Activated CD4-positive, alpha-beta memory T cell treated with anti-CD3 and anti-CD28 coated beads, Interleukin-2, amount 10 ng/mL, durations not matched to agents 7 days and 5 days (primary cell): ENCODE results near the gene ASIC4. TPM values are rescaled to one million over a fixed set of nuclear protein-coding genes. Genes with fewer than 3 reads are reported as not detected.

Source experiments
- CTCF ChIA-PET: fragments of 350-600 bp; sonication (Branson Sonifier 250); formaldehyde crosslinking; loops from one replicate; lab custom pipeline; 2021; ENCODE audit warnings: antibody characterized with exemption, inconsistent platforms; lab: Charles Lee
- POLR2A ChIA-PET: fragments of 350-600 bp; sonication (Branson Sonifier 250); formaldehyde crosslinking; loops from one replicate; lab custom pipeline; 2021; ENCODE audit warnings: antibody characterized with exemption; lab: Charles Lee
- DNase-seq: peaks from one replicate; pipeline ENCODE4 v3.0.0-alpha.2; 2020
- H3K27ac Mint-ChIP-seq: one replicate; pipeline ENCODE4 v1.8.0; 2021; ENCODE audit warnings: mild to moderate bottlenecking, mixed read lengths
- H3K27me3 Mint-ChIP-seq: one replicate; pipeline ENCODE4 v1.8.0; 2021; ENCODE audit warnings: mixed read lengths
- H3K36me3 Mint-ChIP-seq: one replicate; pipeline ENCODE4 v1.8.0; 2021; ENCODE audit warnings: low read depth, mixed read lengths
- H3K4me1 Mint-ChIP-seq: one replicate; pipeline ENCODE4 v1.8.0; 2021; ENCODE audit warnings: mixed read lengths
- H3K4me3 Mint-ChIP-seq: one replicate; pipeline ENCODE4 v1.8.0; 2021; ENCODE audit warnings: mild to moderate bottlenecking, mixed read lengths
- H3K9me3 Mint-ChIP-seq: one replicate; pipeline ENCODE4 v1.8.0; 2021; ENCODE audit warnings: mixed read lengths
- total RNA-seq, 2 experiments: library from RNA; stranded (reverse); gene quantifications; one replicate each; pipeline ENCODE4 v1.2.3, GENCODE V29; 2021

The ASIC4 gene
- total RNA-seq, 2 experiments from 2014 or later: 0.13 TPM; not detected in 1

DNA sequence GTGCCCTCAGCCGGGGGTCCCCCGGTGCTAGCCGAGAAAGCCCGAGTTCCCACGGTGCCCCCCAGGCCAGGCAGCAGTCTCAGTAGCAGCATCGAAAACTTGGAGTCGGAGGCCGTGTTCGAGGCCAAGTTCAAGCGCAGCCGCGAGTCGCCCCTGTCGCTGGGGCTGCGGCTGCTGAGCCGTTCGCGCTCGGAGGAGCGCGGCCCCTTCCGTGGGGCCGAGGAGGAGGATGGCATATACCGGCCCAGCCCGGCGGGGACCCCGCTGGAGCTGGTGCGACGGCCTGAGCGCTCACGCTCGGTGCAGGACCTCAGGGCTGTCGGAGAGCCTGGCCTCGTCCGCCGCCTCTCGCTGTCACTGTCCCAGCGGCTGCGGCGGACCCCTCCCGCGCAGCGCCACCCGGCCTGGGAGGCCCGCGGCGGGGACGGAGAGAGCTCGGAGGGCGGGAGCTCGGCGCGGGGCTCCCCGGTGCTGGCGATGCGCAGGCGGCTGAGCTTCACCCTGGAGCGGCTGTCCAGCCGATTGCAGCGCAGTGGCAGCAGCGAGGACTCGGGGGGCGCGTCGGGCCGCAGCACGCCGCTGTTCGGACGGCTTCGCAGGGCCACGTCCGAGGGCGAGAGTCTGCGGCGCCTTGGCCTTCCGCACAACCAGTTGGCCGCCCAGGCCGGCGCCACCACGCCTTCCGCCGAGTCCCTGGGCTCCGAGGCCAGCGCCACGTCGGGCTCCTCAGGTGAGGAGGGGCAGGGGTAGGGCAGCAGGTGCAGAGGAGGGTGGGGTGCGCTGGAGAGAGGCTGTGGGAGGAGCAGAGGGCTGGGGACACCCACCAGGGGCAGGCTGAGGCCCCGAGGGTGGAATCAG lies 29.7 kb upstream of the ASIC4 start:
- DNase-seq: no peak
- Mint-ChIP-seq H3K27ac (no peak overlapping the region), H3K27me3 (peaks cover 41% of the 10 kb centered on the region), H3K4me1 (no peaks in the 10 kb centered on the region), H3K4me3 (no peak overlapping the region), H3K9me3 (no peaks in the 10 kb centered on the region), H3K36me3 (no peaks in the 10 kb centered on the region)
- ChIA-PET CTCF (interaction anchor here (1.0 to 1.9 kb wide), 4 partner anchors 11 to 46 kb away, joined by 3 to 10 read pairs (median 4); a partner anchor contains a TSS), POLR2A (interaction anchor here (0.9 kb wide), 1 partner anchor 14 kb away, joined by 3 read pairs; the partner anchor contains the start of gene GMPPA)

DNA sequence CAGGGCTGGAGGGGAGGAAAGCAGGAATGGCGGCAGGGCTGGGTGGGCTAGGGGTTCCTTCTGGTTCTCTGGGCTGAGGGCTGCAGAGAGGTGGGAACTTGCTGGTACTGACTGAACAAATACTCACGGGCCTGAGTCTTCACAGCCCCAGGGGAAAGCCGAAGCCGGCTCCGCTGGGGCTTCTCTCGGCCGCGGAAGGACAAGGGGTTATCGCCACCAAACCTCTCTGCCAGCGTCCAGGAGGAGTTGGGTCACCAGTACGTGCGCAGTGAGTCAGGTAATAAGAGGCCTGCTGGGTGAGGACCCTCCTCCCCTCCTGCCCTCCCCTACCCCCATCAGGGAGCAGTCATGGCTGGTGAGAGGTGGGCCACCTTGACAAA lies 29.1 kb upstream of the ASIC4 start:
- no peak for DNase-seq
- Mint-ChIP-seq H3K27me3 (peaks cover 41% of the 10 kb centered on the region), H3K4me1 (no peaks in the 10 kb centered on the region), H3K9me3 (no peaks in the 10 kb centered on the region), H3K4me3 (no peak overlapping the region), H3K36me3 (no peaks in the 10 kb centered on the region), H3K27ac (no peak overlapping the region)
- POLR2A ChIA-PET: interaction anchor here (0.9 kb wide), 1 partner anchor 13 kb away, joined by 3 read pairs; the partner anchor contains the start of gene GMPPA
- CTCF ChIA-PET: interaction anchor here (1.0 to 1.9 kb wide), 4 partner anchors 10 to 45 kb away, joined by 3 to 10 read pairs (median 4); a partner anchor contains a TSS

DNA sequence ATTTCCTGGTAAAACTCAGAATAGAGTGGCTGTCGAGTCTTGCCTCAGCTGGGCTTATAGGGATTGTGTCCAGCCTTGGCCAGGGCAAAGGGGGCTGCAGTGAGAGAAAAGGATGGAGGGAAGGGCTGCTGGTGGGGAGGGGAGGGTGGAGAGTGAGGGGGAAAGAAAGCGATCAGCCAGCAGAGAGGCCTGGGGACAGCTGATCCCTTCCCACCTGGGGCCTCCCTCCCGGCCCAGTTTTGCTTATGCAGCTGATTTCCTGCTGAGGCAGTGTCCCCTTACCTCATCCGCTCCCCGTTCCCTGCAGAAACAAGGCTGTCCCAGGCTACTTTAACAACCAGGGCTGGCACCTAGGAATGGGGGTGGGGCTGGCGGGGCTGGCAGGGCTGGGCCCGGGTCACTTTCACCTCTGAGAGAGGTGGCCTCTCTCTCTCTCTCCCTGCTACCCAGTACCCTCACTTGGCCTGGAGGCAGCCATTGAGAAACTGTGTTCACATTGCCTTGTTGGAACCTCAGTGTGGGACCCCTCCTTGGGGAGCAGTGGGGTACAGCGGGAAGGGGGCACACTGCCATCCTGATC lies 27.8 kb upstream of the ASIC4 start:
- no peaks in the 10 kb centered on the region for H3K36me3 Mint-ChIP-seq
- DNase-seq: no peak
- ChIA-PET CTCF (interaction anchor here (1.0 to 1.9 kb wide), 6 partner anchors 9 to 23 kb away, joined by 3 to 10 read pairs (median 4); partner anchors contain the start of gene GMPPA), POLR2A (no interaction called here)
- no peak overlapping the region for H3K4me3 Mint-ChIP-seq
- H3K27ac Mint-ChIP-seq: no peak overlapping the region
- no peaks in the 10 kb centered on the region for H3K9me3 Mint-ChIP-seq
- H3K27me3 Mint-ChIP-seq: peaks cover 39% of the 10 kb centered on the region
- H3K4me1 Mint-ChIP-seq: no peaks in the 10 kb centered on the region

DNA sequence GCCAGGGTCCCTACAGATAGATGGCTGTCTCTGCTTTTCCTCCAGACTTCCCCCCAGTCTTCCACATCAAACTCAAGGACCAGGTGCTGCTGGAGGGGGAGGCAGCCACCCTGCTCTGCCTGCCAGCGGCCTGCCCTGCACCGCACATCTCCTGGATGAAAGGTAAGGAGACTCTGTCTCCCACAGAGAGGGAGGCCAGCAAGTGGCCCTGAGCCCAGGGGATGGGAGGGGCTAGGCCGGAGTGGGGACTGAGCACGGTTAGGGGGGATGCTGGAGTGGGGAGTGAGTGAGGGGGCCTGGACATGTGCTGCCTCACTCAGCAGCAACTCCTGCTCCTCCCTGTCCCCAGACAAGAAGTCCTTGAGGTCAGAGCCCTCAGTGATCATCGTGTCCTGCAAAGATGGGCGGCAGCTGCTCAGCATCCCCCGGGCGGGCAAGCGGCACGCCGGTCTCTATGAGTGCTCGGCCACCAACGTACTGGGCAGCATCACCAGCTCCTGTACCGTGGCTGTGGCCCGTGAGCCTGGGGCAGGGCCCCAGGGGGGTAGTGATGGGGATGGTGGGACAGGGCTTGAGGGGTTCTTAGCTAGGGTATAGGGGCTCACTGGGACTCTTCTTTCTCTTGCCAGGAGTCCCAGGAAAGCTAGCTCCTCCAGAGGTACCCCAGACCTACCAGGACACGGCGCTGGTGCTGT lies 26.0 kb upstream of the ASIC4 start:
- ChIA-PET CTCF (interaction anchor here (0.6 to 1.4 kb wide), 2 partner anchors 12 to 26 kb away, joined by 3 read pairs; partner anchors contain the start of gene ASIC4), POLR2A (interaction anchor here (0.9 kb wide), 1 partner anchor 11 kb away, joined by 3 read pairs; the partner anchor contains the start of gene GMPPA)
- no peaks in the 10 kb centered on the region for H3K4me1 Mint-ChIP-seq

DNA sequence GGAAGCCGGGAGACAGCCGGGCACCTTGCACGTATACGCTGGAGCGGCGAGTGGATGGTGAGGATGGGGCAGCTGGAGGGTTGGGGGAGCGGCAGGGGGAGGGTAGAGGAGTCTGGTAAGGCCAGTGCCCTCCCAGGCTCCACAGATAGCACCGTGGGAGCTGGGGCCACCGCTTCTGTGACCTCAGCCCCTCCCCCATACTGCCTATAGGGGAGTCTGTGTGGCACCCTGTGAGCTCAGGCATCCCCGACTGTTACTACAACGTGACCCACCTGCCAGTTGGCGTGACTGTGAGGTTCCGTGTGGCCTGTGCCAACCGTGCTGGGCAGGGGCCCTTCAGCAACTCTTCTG lies 25.5 kb upstream of the ASIC4 start:
- H3K27me3 Mint-ChIP-seq: peaks cover 42% of the 10 kb centered on the region
- no peaks in the 10 kb centered on the region for H3K4me1 Mint-ChIP-seq
- POLR2A ChIA-PET: interaction anchor here (0.9 kb wide), 1 partner anchor 10 kb away, joined by 3 read pairs; the partner anchor contains the start of gene GMPPA
- no peak for DNase-seq
- no peaks in the 10 kb centered on the region for H3K36me3 Mint-ChIP-seq
- H3K4me3 Mint-ChIP-seq: no peak overlapping the region
- no peak overlapping the region for H3K27ac Mint-ChIP-seq
- CTCF ChIA-PET: interaction anchor here (0.6 to 1.4 kb wide), 2 partner anchors 13 to 25 kb away, joined by 3 read pairs; partner anchors contain the start of gene ASIC4
- no peaks in the 10 kb centered on the region for H3K9me3 Mint-ChIP-seq

More for the DNA sequence above, 26.0 kb upstream of the ASIC4 start:
- no peak for DNase-seq
- H3K9me3 Mint-ChIP-seq: no peaks in the 10 kb centered on the region
- H3K36me3 Mint-ChIP-seq: no peaks in the 10 kb centered on the region
- no peak overlapping the region for H3K4me3 Mint-ChIP-seq
- peaks cover 40% of the 10 kb centered on the region for H3K27me3 Mint-ChIP-seq
- no peak overlapping the region for H3K27ac Mint-ChIP-seq

DNA sequence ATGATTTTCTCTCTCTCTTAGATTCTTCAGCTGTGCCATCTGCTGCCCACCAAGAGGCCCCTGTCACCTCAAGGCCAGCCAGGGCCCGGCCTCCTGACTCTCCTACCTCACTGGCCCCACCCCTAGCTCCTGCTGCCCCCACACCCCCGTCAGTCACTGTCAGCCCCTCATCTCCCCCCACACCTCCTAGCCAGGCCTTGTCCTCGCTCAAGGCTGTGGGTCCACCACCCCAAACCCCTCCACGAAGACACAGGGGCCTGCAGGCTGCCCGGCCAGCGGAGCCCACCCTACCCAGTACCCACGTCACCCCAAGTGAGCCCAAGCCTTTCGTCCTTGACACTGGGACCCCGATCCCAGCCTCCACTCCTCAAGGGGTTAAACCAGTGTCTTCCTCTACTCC lies 25.0 kb upstream of the ASIC4 start:
- no peaks in the 10 kb centered on the region for H3K9me3 Mint-ChIP-seq
- no peak overlapping the region for H3K4me3 Mint-ChIP-seq
- H3K27me3 Mint-ChIP-seq: peaks cover 43% of the 10 kb centered on the region
- CTCF ChIA-PET: interaction anchor here (1.4 kb wide), 1 partner anchor 13 kb away, joined by 3 read pairs; no protein-coding TSS in a partner anchor
- no peak for DNase-seq
- H3K36me3 Mint-ChIP-seq: no peaks in the 10 kb centered on the region
- H3K27ac Mint-ChIP-seq: no peak overlapping the region
- H3K4me1 Mint-ChIP-seq: no peaks in the 10 kb centered on the region
- POLR2A ChIA-PET: no interaction called here

DNA sequence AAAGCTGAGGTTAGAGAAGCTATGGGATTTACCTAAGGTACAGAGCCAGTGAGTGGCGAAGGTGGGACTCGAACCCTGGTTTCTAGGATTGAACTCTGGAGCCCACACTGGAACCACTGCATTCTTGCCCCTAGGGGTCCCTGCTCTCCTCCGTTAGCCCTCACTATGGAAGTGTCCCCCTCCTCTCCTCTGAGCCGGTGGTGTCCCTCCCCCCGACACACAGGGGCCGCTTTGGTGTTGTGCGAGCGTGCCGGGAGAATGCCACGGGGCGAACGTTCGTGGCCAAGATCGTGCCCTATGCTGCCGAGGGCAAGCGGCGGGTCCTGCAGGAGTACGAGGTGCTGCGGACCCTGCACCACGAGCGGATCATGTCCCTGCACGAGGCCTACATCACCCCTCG lies 24.1 kb upstream of the ASIC4 start:
- H3K4me3 Mint-ChIP-seq: no peak overlapping the region
- DNase-seq: no peak
- H3K36me3 Mint-ChIP-seq: no peaks in the 10 kb centered on the region
- CTCF ChIA-PET: interaction anchor here (0.8 to 2.7 kb wide), 2 partner anchors 20 to 39 kb away, joined by 3 to 19 read pairs; no protein-coding TSS in a partner anchor
- H3K9me3 Mint-ChIP-seq: no peaks in the 10 kb centered on the region
- H3K27ac Mint-ChIP-seq: no peak overlapping the region
- no peaks in the 10 kb centered on the region for H3K4me1 Mint-ChIP-seq
- peaks cover 49% of the 10 kb centered on the region for H3K27me3 Mint-ChIP-seq
- POLR2A ChIA-PET: interaction anchor here (0.6 kb wide), 1 partner anchor 19 kb away, joined by 3 read pairs; no protein-coding TSS in a partner anchor

DNA sequence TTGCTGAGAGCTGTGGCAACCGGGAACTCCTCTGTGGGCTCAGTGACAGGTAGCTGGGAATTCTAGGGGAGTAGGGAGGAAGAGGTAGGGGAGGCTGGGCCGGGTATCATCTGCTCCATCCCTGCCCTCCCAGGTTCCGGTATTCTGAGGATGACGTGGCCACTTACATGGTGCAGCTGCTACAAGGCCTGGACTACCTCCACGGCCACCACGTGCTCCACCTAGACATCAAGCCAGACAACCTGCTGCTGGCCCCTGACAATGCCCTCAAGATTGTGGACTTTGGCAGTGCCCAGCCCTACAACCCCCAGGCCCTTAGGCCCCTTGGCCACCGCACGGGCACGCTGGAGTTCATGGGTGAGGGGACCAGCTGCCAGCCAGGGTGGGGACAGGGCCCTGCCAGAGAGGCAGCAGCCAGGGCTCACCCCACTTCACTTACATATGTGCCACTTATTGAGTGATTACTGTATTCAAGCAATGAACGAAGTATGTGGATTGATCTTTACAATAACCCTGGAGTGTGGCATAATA lies 23.6 kb upstream of the ASIC4 start:
- ChIA-PET POLR2A (interaction anchor here (0.6 kb wide), 1 partner anchor 19 kb away, joined by 3 read pairs; no protein-coding TSS in a partner anchor), CTCF (interaction anchor here (0.8 to 2.7 kb wide), 2 partner anchors 19 to 39 kb away, joined by 3 to 19 read pairs; no protein-coding TSS in a partner anchor)
- Mint-ChIP-seq H3K36me3 (no peaks in the 10 kb centered on the region), H3K4me1 (peaks cover 3% of the 10 kb centered on the region), H3K27ac (no peak overlapping the region), H3K4me3 (no peak overlapping the region), H3K9me3 (no peaks in the 10 kb centered on the region), H3K27me3 (peaks cover 49% of the 10 kb centered on the region)
- no peak for DNase-seq

DNA sequence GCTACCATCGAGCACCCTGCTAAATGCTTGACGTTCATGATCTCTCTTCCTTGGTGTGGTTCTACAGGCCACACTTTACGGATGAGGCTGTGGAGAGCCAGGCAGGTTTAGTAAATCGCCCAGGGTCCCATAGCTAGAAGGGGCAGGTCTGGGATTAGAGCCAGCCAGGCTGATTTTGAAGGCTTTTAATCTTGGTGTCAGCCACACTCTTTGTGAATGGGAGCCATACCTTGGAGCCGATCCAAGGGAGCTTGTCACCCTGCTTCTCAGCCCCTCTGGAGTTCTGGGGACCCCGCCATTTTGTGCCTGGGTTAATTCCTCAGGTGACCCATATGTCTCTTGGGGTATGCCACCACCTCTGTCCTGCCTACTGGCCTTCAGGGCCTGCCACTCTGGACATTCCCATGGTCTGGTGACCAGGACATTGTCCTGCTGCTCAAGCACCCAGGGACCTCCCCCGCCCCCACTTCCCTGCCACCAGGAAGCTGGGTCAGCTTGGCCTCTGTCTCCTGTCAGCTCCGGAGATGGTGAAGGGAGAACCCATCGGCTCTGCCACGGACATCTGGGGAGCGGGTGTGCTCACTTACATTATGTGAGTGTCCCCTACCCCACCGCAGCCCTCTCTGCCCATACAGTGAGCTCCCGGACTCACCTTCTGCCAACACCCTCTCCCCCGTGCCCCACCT lies 22.9 kb upstream of the ASIC4 start:
- Mint-ChIP-seq H3K27ac (no peak overlapping the region), H3K4me1 (peaks cover 6% of the 10 kb centered on the region), H3K4me3 (no peak overlapping the region), H3K9me3 (no peaks in the 10 kb centered on the region), H3K36me3 (no peaks in the 10 kb centered on the region), H3K27me3 (peaks cover 49% of the 10 kb centered on the region)
- no peak for DNase-seq
- ChIA-PET POLR2A (no interaction called here), CTCF (interaction anchor here (0.8 to 2.7 kb wide), 2 partner anchors 18 to 38 kb away, joined by 3 to 19 read pairs; no protein-coding TSS in a partner anchor)

DNA sequence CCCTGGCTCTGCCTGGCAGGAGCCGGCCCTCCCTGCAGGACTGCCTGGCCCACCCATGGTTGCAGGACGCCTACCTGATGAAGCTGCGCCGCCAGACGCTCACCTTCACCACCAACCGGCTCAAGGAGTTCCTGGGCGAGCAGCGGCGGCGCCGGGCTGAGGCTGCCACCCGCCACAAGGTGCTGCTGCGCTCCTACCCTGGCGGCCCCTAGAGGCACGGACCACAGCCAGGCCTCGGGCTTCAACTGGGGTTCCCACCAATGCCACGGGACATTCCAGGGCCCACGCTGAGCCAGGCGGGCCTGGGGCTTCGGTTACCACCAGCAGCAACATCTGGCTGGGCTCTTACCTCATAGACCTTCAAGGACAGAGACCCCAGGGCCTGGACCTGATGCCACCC lies 21.7 kb upstream of the ASIC4 start:
- H3K4me3 Mint-ChIP-seq: no peak overlapping the region
- no peaks in the 10 kb centered on the region for H3K9me3 Mint-ChIP-seq
- POLR2A ChIA-PET: no interaction called here
- DNase-seq: no peak
- H3K27ac Mint-ChIP-seq: no peak overlapping the region
- peaks cover 51% of the 10 kb centered on the region for H3K27me3 Mint-ChIP-seq
- no peaks in the 10 kb centered on the region for H3K36me3 Mint-ChIP-seq
- H3K4me1 Mint-ChIP-seq: peaks cover 13% of the 10 kb centered on the region
- CTCF ChIA-PET: interaction anchor here (2.7 kb wide), 1 partner anchor 37 kb away, joined by 19 read pairs; no protein-coding TSS in a partner anchor

DNA sequence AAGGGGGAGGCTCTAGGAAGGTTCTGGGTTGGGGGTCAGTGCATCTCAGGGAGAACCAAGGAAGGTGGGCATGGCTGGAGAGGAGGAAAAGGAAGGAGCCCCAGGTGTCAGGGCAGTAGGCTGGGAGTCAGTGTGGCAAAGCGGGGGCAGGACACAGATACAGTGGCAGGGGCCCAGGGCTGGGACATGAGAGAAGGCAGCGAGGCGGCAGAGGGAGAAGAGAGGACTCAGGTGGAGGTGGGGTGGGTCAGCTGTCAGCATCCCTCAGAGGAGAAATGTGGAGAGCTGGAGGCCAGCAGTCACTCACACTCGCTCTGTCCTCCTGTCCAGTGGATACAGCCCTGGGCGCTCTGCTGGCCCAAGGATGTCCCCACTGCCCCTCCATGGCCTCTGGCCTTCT lies 21.2 kb upstream of the ASIC4 start:
- POLR2A ChIA-PET: interaction anchor here (1.4 kb wide), 1 partner anchor 57 kb away, joined by 3 read pairs; no protein-coding TSS in a partner anchor

More for the DNA sequence above, 21.2 kb upstream of the ASIC4 start:
- H3K4me1 Mint-ChIP-seq: peaks cover 15% of the 10 kb centered on the region
- CTCF ChIA-PET: interaction anchor here (2.7 to 8.0 kb wide), 2 partner anchors 36 kb away, joined by 19 to 175 read pairs; no protein-coding TSS in a partner anchor
- no peak overlapping the region for H3K27ac Mint-ChIP-seq
- H3K27me3 Mint-ChIP-seq: peaks cover 50% of the 10 kb centered on the region
- no peak overlapping the region for H3K4me3 Mint-ChIP-seq
- no peak for DNase-seq
- H3K36me3 Mint-ChIP-seq: no peaks in the 10 kb centered on the region
- no peaks in the 10 kb centered on the region for H3K9me3 Mint-ChIP-seq
